Suprapubic skin (tissue), 4 donors: Measurements from ENCODE around the gene NUP93. TPM values are rescaled to one million over a fixed set of nuclear protein-coding genes. Genes with fewer than 3 reads are reported as not detected.
A peak's percentile ranks its signal among the peaks of the same experiment; 100 is the strongest.

ENCODE experiments used
- DNase-seq, 2 donors: peaks; one replicate each; pipeline ENCODE4 v3.0.0-alpha.2; 2019; ENCODE audit warnings: low spot score in 2 of 2
- H3K27ac ChIP-seq: fragments of 200-600 bp; sonication (generic); one replicate; pipeline ENCODE4 v1.5.1; 2019
- H3K27me3 ChIP-seq: fragments of 200-600 bp; sonication (generic); one replicate; pipeline ENCODE4 v1.5.1; 2019
- H3K36me3 ChIP-seq: fragments of 200-600 bp; sonication (generic); one replicate; pipeline ENCODE4 v1.5.1; 2019
- H3K4me1 ChIP-seq: fragments of 200-600 bp; sonication (generic); one replicate; pipeline ENCODE4 v1.5.1; 2019
- H3K4me3 ChIP-seq: fragments of 200-600 bp; sonication (generic); one replicate; pipeline ENCODE4 v1.5.1; 2019; ENCODE audit warnings: mild to moderate bottlenecking
- H3K9me3 ChIP-seq: fragments of 200-600 bp; sonication (generic); one replicate; pipeline ENCODE4 v1.5.1; 2019
- EP300 ChIP-seq: sonication (generic); formaldehyde crosslinking; IDR thresholded peaks from one replicate; pipeline ENCODE4 v1.6.1; 2017; ENCODE audit warnings: antibody characterized with exemption
- POLR2A ChIP-seq, 2 donors: fragments of 450-650 bp; IDR thresholded peaks; one replicate each; pipeline ENCODE4 v1.6.1; 2017; ENCODE audit warnings: antibody characterized with exemption in 2 of 2, mild to moderate bottlenecking in 2 of 2, moderate library complexity in 2 of 2
- POLR2AphosphoS5 ChIP-seq, 3 donors: sonication (generic); formaldehyde crosslinking; IDR thresholded peaks; one replicate each; pipeline ENCODE4 v1.6.1; 2017; ENCODE audit warnings: antibody characterized with exemption in 3 of 3
- WGBS: methylation state at CpG from one replicate; pipeline ENCODE4 v1.1.5; 2018; 5-methylcytosine and 5-hydroxymethylcytosine counted together
- total RNA-seq, 4 donors: library from RNA; depleted of rRNA; stranded (reverse); fragments of >200 nt; gene quantifications; one replicate each; pipeline ENCODE4 v1.1.0, GENCODE V29; 2016
- TF ChIP-seq, protein P1 (sequence below), 2 donors: fragments of 200-600 bp in 1 of 2; fragments of 450-650 bp in 1 of 2; sonication (generic) in 1 of 2; IDR thresholded peaks; one replicate each; pipeline ENCODE4 v1.5.1; 2016 to 2019; ENCODE audit warnings: antibody characterized with exemption in 2 of 2, mild to moderate bottlenecking in 1 of 2, moderate library complexity in 1 of 2

Gene NUP93
- total RNA-seq, 4 donors from 2014 or later = 27.9 to 56.6 (median 44.1) TPM

DNA sequence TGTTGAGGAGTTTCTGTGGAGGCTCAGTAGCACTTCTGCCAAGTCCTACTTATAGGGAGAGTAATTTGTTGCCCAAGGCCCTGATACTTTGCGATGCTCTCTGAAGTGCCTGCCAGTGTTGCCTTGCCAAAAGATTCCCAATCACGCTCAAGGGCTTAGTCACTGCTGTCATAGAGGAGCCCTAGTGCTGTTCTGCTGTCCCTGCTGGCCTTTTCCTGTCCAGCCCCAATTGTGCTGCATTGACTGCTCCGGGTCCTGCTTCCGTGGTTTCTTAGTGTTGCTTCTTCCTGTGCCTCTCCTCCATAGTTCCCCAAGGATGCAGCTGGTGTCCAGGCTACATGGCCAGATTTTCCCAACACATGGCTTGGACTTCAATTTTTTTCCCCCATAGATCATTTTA, 13.9 kb downstream of the NUP93 start:
- Histone ChIP-seq H3K4me1 (peaks cover 44% of the 10 kb centered on the region), H3K27me3 (no peaks in the 10 kb centered on the region), H3K4me3 (no peak overlapping the region), H3K9me3 (no peaks in the 10 kb centered on the region), H3K36me3 (no peaks in the 10 kb centered on the region), H3K27ac (no peak overlapping the region)
- TF ChIP-seq POLR2AphosphoS5 (IDR thresholded peaks at IDR 0.05) (no peak), EP300 (no peak)
- TF ChIP-seq, protein P1, sequence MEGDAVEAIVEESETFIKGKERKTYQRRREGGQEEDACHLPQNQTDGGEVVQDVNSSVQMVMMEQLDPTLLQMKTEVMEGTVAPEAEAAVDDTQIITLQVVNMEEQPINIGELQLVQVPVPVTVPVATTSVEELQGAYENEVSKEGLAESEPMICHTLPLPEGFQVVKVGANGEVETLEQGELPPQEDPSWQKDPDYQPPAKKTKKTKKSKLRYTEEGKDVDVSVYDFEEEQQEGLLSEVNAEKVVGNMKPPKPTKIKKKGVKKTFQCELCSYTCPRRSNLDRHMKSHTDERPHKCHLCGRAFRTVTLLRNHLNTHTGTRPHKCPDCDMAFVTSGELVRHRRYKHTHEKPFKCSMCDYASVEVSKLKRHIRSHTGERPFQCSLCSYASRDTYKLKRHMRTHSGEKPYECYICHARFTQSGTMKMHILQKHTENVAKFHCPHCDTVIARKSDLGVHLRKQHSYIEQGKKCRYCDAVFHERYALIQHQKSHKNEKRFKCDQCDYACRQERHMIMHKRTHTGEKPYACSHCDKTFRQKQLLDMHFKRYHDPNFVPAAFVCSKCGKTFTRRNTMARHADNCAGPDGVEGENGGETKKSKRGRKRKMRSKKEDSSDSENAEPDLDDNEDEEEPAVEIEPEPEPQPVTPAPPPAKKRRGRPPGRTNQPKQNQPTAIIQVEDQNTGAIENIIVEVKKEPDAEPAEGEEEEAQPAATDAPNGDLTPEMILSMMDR (IDR thresholded peaks at IDR 0.05) = no peak
- 15% methylated on average over 2 of the region's 4 CpGs for WGBS
- no peak for DNase-seq

DNA sequence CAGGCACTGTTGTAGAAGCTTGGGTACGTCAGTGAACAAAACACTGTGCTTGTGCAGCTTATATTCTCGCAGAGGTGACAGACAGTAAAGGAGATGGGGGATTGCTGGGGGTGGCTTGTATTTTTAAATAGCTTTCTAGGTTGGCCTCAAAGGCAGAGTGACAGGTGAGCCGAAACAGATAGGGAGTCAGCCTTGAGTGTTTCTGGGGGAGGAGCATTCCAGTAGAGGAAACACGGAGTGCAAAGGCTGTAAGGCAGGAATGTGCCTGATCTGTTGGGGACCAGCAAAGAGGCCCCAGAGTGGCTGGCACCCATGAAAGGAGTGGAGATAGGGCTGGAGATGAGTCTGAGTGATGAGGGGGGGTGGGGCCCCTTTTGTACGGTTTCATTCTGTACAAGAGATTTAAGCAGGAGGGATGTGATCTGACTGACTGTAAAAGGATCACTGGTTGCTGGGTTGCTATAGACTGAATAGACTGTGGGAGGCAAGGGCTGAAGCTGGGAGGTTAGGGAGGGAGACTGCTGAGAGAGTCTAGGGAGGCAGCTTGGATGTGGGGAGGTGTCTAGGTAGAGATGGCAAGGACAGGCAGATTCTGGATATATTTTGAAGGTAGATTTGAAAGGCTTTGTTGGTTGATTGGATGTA, 15.2 kb downstream of the NUP93 start:
- H3K9me3 ChIP-seq = no peaks in the 10 kb centered on the region
- no peak overlapping the region for H3K4me3 ChIP-seq
- H3K36me3 ChIP-seq = no peaks in the 10 kb centered on the region
- WGBS = 83% methylated on average over 5 of the region's 5 CpGs
- H3K27ac ChIP-seq = no peak overlapping the region
- DNase-seq = no peak
- H3K27me3 ChIP-seq = no peaks in the 10 kb centered on the region
- H3K4me1 ChIP-seq = peaks cover 55% of the 10 kb centered on the region
- TF ChIP-seq POLR2AphosphoS5 (IDR thresholded peaks at IDR 0.05) (no peak), POLR2A (IDR thresholded peaks at IDR 0.05) (no peak), EP300 (no peak)
- TF ChIP-seq, protein P1 (IDR thresholded peaks at IDR 0.05) = no peak

DNA sequence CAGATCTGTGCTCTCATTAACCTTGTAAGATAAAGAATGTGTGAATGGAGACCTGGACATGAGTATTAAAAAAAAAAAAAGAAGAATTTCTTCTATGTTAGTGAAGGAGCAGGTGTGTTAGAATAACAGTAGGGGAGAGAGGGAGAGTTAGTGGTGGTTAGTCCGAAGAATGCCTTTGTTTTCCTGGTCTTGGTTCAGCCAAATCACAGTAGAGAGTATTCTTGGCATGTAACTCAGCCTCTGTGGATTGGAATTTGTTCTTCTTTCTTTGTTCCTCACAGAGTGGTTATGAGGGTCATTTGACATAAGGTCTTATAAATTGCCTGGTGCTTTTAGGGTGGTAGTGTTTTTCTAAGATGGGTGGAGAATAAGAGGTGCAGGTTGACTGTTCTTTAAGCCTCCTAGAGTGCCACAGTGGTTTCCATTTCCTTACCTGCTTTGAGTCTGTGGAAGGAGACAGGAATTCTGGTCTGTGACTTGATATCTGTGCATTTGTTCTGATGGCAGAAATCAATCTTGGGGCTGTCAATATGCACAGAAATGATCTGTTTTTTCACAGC, 17.6 kb downstream of the NUP93 start:
- Histone ChIP-seq H3K27ac (no peak overlapping the region), H3K36me3 (no peaks in the 10 kb centered on the region), H3K4me1 (peaks cover 39% of the 10 kb centered on the region), H3K4me3 (peak overlapping the region; percentile 2), H3K27me3 (no peaks in the 10 kb centered on the region), H3K9me3 (no peaks in the 10 kb centered on the region)
- TF ChIP-seq EP300 (no peak), POLR2AphosphoS5 (IDR thresholded peaks at IDR 0.05) (no peak), POLR2A (IDR thresholded peaks at IDR 0.05) (no peak)
- TF ChIP-seq, protein P1 (IDR thresholded peaks at IDR 0.05) = no peak
- DNase-seq = no peak
- WGBS = 72% methylated on average over 1 of the region's 1 CpG

DNA sequence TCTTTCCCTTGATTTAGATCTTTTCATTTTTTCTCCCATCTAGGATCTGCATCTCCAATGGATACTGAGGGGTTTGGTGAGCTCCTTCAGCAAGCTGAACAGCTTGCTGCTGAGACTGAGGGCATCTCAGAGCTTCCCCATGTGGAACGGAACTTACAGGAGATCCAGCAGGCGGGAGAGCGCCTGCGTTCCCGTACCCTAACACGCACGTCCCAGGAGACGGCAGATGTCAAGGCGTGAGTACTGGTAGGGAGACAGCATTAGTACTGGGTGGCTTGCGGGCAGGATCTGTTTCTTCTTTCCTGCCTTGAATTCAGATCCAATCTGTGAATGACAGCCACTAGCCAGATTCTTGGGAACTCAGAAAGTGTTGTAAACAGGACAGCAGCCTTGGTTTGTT, 18.3 kb downstream of the NUP93 start:
- Histone ChIP-seq H3K27me3 (no peaks in the 10 kb centered on the region), H3K27ac (no peak overlapping the region), H3K4me3 (peak overlapping the region; percentile 2), H3K9me3 (no peaks in the 10 kb centered on the region), H3K36me3 (no peaks in the 10 kb centered on the region), H3K4me1 (peaks cover 36% of the 10 kb centered on the region)
- TF ChIP-seq, protein P1 (IDR thresholded peaks at IDR 0.05) = no peak
- no peak for TF ChIP-seq POLR2A (IDR thresholded peaks at IDR 0.05)
- no peak for TF ChIP-seq EP300
- no peak for TF ChIP-seq POLR2AphosphoS5 (IDR thresholded peaks at IDR 0.05)
- 92% methylated on average over 10 of the region's 10 CpGs for whole genome bisulfite sequencing
- DNase-seq = no peak

DNA sequence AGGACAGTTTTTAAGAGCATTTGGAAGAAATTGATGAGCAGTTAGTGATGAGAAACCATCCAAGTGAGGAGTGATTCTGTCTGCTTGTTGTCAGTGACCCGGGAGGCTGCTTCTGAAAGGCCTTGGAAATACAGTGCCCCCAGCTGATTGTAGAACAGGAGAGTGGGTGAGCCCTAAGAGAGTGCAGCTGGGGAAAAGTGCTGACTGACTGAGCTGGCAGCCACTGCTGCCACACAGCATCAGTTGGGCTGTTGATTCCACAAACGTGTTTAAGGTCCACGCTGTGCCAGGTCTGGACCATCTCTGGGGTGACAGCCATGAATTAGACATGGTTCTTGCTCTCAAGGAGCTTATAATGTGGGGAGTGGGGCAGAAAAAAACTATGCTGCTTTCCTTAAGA, 18.9 kb downstream of the NUP93 start:
- peaks cover 30% of the 10 kb centered on the region for H3K4me1 ChIP-seq
- H3K4me3 ChIP-seq = peak overlapping the region; percentile 0
- no peaks in the 10 kb centered on the region for H3K27me3 ChIP-seq
- H3K27ac ChIP-seq = no peak overlapping the region
- no peak for TF ChIP-seq EP300
- TF ChIP-seq POLR2A (IDR thresholded peaks at IDR 0.05) = no peak
- TF ChIP-seq, protein P1 (IDR thresholded peaks at IDR 0.05) = no peak
- no peak for TF ChIP-seq POLR2AphosphoS5 (IDR thresholded peaks at IDR 0.05)
- no peaks in the 10 kb centered on the region for H3K36me3 ChIP-seq
- WGBS = 67% methylated on average over 3 of the region's 3 CpGs
- no peaks in the 10 kb centered on the region for H3K9me3 ChIP-seq
- no peak for DNase-seq
